Stimulated activated CD8-positive, alpha-beta memory T cell treated with anti-CD3 and anti-CD28 coated beads, Interleukin-2, amount 100 ng/mL, for 1 hour (primary cell): Measurements from ENCODE around the gene CNDP2.

Source experiments
- DNase-seq, 2 donors: peaks; one replicate each; pipeline ENCODE4 v3.0.0-alpha.2; 2020; ENCODE audit warnings: low read depth in 2 of 2

CNDP2 gene

DNA sequence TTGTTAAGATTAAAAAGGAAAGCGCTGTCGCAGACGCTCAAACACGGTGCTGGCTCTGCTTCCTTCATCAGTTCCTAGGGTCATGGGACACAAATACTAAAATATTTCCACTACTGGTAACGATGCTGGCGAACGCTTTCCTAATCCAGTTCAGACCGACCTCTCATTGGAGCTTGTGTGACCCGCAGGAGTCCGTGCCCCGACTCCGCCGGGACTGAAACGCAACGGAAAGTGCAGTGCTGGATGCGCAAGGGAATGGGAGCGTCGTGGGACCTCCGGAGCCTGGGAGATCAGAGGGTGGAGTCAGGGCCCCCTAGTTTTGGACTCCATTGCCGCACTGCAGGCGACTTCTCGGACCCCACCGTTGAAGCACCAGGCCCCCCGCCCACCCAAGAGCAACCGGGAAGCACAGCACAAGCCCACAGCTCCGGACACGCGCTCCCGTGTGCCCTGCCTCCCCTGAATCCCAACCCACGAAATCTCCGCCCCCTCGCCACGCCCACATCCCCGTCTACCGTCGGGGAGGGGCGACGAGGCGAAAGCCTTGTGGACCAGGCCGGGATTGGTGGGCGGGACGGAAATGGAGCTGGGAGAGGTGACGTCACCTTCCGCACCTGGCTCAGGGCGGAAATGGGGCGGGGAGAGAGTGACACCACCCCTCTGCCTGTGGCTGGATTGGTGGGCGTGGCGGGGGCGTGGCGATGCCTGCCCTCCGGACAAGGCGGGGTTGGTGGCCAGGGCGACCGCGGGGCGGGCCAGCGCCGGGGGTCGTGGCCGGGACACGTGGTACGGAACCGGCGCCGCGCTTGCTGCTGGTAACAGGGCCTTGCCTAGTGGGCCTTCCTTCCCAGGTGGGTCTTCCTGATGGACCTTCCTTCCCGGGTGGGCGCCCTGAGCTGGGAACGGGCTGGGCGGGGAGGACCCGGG is at the start of gene CNDP2:
CNDP2 (plus strand) TSS at position 783 of the 927 bp plus-strand sequence. CDS start 3,611 bp downstream, outside the sequence.
- DNase-seq, result peak; percentile 97 to 99

DNA sequence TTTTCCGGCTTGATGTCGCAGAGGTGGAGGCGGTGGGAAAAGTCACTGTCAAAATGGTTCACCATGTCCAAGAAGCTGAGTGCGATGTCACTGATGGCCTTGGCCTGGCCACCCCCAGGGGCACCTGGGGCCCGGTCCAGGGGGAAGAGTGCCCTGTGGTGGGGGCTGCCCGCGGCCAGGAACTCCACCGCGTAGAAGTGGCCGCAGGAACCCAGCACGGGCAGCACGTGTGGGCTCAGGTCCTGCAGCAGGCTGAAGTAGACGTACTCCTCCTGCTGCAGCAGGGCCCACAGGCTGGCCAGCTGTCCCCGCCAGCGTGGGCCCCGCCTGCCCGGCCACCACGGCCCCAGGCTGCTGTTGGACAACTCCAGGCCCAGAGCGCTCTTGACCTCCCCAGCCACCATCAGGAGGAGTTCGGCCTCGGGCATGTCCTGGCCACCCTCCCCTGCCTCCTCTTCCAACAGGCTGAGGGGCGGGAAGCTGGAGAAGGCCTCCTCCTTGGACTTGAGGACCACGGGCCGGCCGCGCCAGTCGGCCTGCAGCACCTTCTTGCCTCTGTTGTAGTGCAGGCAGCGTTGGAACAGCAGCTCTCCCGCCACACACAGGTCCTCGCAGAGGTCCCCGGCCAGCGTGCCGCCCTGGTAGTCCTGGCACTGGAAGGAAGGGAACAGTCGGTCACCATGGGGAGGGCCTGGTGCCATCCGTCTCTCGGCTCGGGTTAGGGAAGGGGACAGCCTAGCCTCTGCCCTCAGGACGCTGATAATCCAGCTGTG is 49.3 kb upstream of the CNDP2 start:
- DNase-seq, result no peak

DNA sequence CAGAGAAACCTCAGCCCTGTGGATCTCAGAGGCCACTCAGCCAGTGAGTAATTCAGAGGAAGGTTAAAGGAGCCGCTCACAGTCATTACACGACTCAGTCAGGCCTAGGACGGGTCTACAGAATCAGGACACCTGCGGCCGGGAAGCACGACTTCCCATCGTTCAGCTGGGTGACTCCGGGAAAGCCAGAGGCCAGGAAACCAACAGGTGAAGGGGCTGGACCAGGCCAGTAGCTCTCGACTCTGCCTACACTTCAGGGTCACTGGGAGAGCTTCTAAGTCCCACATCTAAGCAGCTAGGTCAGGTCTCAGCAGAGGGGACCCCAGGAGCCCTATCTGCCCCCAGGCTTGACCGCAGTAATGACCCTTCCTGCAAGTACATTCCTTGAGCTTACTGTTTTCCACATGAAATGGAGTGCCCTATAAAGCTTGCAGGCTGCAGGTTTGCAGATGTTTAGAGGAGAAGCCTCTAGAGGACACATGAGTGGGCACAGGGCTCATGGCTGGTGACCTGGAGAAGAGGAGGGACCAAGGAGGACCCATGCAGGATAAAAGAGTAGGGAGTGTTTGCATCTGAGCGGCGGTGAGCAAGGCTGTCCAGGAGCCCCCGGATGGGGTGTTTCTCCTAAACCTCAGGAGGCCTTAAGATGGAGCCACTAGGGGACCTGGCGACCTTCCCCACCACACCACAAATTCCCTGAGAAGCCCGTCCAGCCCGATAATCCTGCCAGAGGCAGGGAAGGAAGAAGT is 48.6 kb upstream of the CNDP2 start:
- DNase-seq, result no peak

DNA sequence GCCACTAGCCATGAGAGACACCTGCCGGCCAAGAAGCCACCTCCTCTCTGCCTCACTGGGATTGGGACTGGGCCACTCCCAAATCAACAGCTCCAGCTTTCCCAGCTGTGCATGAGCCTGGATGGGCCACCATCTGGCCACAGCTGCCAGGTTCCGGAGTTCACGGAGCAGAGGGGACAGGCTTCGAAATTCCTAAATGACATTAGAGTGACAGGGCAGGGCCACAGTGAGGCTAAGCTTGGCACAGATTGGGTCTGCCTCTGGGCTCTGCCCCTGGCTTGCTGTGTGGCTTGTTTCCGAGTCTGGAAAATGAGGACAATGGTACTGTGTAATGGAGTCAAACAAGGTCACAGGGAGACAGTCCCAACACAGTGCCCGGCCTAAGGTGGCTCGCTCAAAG is 45.5 kb upstream of the CNDP2 start:
- DNase-seq, result no peak

GRCh38 chr18:74451148-74451547 is 45.0 kb upstream of the CNDP2 start:
- no peak for DNase-seq

- DNase-seq, result no peak
Measured at GRCh38 chr18:74453016-74453566, 43.1 kb upstream of the CNDP2 start.

- no peak for DNase-seq
Measured at GRCh38 chr18:74453642-74454198, 42.4 kb upstream of the CNDP2 start.

DNA sequence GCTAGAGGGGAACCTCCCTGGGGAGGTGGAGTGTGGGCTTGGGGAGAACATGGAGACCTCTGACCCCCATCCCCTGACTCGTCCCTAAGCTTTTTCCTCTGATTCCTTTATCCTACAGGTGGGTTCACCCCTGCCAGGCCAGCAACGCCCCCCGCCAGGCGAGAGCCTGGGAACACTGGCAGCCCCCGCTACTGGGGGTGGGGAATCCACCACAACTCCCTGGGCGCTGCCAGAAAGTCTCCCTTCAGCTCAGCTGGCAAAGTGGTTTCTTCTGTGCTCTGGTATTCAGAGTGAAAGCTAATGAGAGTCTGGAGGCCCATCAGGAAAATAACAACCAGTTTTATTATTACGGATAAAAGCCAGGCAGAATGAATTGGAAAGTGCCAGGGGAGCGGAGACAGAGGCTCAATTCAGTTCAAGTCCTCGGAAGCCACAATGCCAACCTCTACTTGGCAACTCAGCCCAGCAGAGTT is 41.8 kb upstream of the CNDP2 start:
- DNase-seq, result no peak

GRCh38 chr18:74455386-74455785 is 40.8 kb upstream of the CNDP2 start:
- DNase-seq, result no peak

DNA sequence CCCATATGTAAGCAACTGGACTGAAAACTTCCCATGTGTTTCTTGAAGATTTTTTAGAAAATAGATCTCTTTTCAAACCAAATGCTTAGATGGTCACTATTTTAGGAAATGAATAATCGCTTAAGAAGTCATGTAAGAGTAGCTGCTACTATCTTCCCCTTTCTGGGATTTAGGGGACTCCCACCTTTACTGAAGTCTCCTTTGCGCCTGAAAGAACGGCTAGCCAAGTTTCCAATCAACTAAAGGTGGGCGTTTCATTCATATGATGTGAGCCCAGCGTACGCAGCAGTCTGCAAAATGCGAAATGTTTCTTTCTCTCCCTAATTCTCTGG is 40.2 kb upstream of the CNDP2 start:
- no peak for DNase-seq

DNA sequence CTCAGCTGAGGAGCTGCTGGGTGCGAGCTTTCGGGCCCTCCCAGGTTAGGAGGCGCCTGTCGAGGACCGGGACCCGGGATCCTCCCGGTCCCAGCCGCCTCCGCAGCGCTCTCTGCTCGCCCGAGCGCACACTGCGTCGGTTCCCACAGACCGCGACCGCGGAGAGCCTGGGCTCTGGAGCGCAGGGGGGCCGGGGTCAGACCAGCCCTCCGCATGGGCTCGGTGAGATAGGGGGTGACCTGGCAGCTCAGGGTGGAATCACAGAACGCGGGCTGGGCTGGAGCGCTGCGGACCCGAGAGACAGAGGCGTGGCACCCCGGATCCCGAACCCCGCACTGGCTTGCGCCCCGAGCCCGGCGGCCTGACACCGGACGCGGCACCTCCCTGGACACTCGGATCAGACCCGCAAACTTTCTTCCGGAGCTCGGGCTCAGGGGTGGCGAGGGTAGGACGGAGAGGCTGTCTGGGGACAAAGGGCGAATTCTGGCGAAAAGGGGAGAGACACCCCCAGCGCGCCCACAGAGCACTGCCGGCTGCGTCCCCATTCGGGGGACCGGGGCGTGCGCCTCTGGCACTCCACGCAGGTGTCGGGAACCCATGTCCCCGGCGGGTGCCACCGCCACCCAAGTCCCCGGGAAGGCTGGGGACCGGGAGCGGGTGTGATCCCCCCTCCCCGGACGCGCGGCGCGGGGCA is 39.7 kb upstream of the CNDP2 start:
- no peak for DNase-seq

- DNase-seq, result no peak
Measured at GRCh38 chr18:74457043-74457724, 39.0 kb upstream of the CNDP2 start, which contains the start of gene DIPK1C. TSS of gene DIPK1C (minus strand) at chr18:74457308. CDS start at chr18:74457259, 49 bp downstream.

- DNase-seq, result no peak
Measured at GRCh38 chr18:74457725-74458421, 38.3 kb upstream of the CNDP2 start.

- DNase-seq, result no peak
Measured at GRCh38 chr18:74459889-74460288, 36.3 kb upstream of the CNDP2 start.

- no peak for DNase-seq
Measured at GRCh38 chr18:74460825-74461224, 35.3 kb upstream of the CNDP2 start.

- no peak for DNase-seq
Measured at GRCh38 chr18:74463254-74463653, 32.9 kb upstream of the CNDP2 start.

GRCh38 chr18:74463983-74464382 is 32.2 kb upstream of the CNDP2 start:
- DNase-seq, result no peak

- no peak for DNase-seq
Measured at GRCh38 chr18:74465775-74466174, 30.4 kb upstream of the CNDP2 start.

DNA sequence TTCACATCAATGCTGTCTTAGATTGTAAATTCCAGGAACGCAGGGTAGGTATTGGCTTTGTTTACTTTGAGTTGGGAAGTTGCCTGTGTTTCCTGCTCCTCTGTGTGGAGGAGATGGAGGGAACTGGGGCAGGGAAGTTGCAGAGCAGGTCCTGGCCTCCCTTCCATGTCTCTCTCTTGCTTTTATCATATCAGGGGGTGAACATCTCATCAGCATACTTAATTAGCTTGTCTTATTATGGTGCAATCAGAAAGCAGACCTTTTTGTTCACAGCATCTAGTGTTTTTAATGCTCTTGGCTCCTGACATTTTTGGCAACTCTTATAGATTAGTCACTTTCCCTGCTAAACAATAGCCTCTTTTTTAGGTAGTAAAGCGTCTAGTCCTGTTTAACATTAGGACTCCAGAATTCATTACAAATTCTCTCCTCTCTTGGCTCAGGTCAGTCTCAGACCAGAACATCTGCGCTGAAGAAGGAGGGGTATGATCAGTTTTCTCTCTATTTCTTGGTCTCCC is 27.6 kb upstream of the CNDP2 start:
- DNase-seq, result no peak
